ENCODE data around the gene OTUD3.
A peak's percentile ranks its signal among the peaks of the same experiment; 100 is the strongest.
"Not testable (repeated sequence)": the region's sequence is repeated elsewhere in the genome, so short reads cannot be mapped to it uniquely, and the experiment has no call there.

Gene OTUD3

DNA sequence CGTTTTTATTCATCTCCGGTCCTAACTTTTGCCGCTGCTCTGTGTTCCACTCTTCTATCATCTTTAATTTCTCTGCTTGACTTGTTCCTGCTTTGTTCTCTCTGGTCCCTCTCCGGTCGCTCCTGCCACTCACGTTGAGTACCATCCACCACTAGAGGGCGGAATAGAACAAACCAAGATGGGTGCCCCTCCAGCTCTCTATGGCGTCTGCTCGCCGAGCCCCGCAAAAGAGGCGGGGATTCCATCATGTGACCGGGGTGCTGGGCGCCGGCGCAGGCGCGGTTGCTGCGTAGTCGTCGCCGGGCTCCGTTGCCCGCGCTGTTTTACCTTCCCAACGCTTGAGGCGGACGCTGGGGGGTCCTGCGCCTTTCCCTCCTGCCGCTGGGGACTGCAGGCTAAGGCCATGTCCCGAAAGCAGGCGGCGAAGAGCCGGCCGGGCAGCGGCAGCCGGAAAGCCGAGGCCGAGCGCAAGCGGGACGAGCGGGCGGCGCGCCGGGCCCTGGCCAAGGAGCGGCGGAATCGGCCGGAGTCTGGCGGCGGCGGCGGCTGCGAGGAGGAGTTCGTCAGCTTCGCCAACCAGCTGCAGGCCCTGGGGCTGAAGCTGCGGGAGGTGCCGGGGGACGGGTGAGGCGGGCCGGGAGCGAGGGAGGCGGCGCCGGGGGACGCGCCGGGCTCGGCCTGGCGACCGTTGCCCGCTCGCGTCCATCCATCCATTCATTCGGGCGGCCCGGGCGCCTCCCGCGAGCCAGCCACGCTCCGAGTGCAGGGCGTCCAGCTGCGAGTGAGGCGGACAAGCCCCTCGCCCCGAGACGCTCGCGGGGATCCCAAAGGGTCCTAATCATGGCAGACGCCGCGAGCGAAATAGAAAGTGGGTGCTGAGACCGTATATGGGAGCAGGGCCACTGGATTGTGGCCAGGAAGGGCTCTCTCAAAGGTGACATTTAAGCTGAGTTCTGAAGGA is at the start of gene OTUD3:
Gene OTUD3, plus strand, starts transcription at position 285 of the 961 bp plus-strand sequence. Its CDS starts 119 bp downstream, at position 404.
- DNase-seq = peak; percentile 85 to 93

DNA sequence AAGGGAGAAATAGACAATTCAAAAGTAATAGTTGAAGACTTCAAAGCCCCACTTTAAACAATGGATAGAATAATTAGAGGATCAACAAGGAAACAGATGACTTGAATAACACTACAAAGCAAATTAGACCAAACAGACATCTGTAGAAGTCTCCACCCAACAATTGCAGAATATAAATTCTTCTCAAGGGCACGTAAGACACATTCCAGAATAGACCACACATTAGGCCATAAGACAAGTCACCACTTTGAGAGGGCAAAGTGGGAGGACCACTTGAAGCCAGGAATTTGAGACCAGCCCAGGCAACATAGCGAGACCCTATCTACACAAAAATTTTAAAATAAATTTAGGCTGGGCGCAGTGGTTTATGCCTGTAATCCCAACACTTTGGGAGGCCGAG is 46.6 kb upstream of the OTUD3 start:
- DNase-seq = no peak

DNA sequence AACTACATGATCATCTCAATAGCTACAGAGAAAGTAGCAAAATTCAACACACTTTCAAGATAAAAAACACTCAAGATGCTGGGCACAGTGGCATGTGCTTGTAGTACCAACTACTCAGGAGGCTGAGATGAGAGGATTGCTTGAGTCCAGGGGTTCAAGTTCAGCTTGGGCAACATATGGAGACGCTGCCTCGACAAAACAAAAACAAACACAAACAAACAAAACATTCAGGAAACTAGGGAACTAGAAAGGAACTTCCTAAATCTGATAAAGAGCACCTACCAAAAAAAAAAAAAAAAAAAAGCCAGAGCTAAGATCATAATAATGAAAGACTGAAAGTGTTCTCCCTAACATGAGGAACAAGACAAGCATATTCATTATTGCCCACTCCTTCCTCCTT is 44.3 kb upstream of the OTUD3 start:
- no peak for DNase-seq

GRCh38 chr1:19840228-19840627 is 42.0 kb upstream of the OTUD3 start:
- DNase-seq = no peak

- DNase-seq = no peak
Measured at GRCh38 chr1:19844731-19845495, 37.3 kb upstream of the OTUD3 start.

DNA sequence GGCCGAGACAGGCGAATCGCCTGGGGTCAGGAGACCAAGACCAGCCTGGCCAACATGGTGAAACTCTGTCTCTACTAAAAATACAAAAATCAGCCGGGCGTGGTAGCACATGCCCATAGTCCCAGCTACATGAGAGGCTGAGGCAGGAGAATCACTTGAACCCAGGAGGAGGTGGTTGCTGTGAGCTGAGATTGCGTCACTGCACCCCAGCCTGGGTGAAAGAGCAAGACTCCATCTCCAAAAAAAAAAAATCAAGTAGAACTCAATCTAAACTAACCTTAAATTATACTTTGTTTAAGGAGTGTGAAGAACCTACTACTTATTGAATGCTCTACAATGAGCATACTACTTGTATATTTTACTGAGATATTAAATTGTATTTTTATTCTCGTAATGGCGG is 36.6 kb upstream of the OTUD3 start:
- DNase-seq = no peak

- DNase-seq = no peak
Measured at GRCh38 chr1:19846338-19846737, 35.9 kb upstream of the OTUD3 start.

DNA sequence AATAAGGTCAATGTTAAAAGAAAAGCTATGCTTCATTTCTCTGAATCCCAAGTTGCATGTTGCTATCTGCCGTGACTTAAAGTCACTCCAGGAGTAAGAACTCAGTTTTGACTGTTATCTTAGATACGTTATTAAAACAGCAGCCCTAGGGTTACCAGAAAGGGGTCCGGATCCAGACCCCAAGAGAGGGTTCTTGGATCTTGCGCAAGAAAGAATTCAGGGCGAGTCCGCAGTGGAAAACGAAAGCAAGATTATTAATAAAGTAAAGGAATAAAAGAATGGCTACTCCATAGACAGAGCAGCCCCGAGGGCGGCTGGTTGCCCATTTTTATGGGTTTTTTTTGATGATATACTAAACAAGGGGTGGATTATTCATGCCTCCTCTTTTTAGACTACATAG is 34.9 kb upstream of the OTUD3 start:
- not testable (repeated sequence) for DNase-seq

DNA sequence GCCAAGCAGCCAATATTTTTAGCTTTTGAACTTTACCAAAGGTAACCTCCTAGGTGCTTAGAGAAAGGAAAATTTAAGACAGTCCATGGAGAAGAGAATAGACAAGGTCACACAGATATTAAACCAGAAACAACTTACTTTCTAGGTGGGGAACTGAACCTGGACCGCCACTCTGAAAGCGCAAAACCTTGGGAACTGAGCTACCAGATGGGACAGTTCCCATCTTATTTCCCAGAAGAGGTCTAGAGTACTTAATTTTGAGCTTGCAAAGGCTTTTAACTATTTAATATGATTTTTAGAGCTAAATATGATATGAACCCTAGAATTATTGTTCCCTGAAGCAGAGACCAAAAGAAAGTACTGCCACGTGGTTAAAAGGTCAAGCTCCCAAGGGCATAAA is 32.9 kb upstream of the OTUD3 start:
- DNase-seq = not testable (repeated sequence)

DNA sequence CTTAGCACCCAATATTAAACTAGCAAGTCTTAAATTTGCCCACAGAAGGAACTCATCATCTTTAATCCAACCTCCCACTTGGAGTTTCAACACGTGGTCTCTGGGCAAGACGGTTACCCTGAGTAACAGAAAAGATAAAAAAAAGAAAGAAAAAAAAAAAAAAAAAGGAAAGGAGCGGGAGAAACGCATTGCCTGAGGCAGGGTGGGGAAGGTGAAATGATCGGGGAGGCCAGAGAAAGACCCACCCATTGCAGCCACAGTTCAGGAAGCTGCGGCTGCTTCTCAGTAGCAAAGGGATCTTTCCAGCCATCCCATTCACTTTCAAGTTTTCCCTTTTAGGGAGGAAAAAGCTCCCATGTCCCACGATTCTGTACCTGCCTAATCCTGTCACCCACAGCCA is 32.0 kb upstream of the OTUD3 start:
- DNase-seq = no peak

DNA sequence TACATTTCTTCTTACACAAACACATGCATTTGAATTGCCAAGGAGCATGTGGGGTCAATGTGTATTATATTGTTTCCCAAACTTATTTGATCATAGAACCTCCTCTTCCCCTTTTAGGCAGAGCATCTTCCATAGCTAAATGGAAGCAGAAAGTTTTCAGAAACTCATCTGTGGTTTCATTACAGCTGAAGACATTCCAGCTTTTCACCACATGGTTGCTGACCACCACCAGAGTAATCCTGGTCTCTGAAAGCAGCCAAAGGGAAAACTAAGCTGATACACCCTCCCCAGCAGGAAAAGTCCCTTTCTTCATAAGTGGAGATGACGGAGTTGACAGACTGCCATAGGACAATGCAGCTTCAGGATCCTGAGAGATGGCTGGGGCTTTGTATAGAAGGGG is 30.2 kb upstream of the OTUD3 start:
- no peak for DNase-seq

GRCh38 chr1:19854866-19855265 is 27.3 kb upstream of the OTUD3 start:
- DNase-seq = no peak

DNA sequence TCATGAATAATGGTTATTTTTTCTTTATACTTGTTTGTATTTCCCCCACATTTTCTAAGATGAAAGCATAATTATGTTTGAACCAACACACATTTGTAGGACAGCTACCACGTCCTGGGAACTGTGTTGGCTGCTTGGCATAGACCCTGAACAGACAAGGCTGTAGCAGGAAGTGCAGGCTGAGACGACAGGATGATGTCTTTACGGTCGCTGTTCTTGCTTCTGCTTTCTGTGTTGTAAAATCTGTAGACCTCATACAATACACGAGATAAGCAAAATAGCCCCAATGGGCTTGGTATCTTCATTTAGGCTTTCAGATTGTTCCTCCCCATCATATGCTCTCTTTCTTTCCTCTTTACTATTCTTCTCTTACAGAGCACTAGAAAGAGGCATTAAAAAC is 23.3 kb upstream of the OTUD3 start:
- DNase-seq = no peak

DNA sequence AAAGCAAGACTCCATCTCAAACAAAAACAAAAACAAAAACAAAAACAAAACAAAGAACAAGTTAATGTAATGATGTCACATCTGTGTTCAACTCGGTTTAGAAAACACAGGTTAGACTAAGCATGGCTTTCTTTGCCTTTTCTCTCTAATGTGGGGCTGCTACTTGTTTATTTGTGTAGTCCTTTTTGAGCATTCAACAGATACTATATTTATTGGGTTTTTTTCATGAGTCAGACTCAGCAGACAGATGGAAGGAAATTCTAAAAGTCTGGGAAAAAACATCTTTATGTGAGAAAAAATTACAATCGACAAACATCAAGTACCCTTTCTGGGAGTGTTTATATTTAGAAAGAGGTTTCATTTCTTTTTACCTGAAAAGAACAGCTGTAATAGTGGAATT is 22.3 kb upstream of the OTUD3 start:
- DNase-seq = no peak

DNA sequence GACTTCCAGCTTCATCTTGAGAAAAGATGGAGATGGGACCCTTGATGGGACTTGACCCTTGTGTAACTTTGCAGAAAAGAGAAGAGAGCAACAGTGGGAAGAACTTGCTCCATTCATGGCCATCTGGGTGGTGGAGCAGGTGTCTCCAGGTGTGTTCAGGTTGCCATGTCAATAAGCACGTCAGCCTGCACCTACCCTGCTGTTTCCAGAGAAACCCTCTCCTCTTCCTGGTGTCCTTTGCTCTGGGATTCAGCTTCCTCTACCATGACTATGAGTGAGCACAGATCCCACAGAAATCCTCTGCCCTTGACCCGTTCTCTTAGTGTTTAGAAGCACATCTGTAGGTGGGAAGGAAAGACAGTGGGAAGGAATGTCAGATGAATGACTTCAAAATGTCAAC is 21.8 kb upstream of the OTUD3 start:
- DNase-seq = no peak

DNA sequence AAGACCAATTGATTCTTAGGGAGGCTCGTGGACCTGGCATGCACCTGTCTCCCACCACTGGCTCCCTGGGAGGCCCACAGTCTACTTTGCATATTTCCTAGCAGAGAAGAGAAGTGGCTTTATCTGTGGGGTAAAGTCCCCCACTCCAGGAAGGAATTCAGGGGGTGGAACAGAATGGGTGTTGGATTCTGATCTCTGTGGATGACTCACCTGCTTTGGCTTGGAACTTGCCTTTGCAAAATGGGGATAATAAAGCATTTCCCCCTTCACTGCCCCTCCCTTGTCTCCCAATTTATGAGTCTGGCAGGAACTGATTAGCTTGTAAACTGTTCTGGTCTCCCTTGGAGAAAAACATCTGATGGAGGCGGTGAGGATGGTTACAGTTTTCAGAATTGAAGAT is 21.2 kb upstream of the OTUD3 start:
- no peak for DNase-seq

GRCh38 chr1:19861842-19862530 is 20.2 kb upstream of the OTUD3 start:
- no peak for DNase-seq

GRCh38 chr1:19862944-19863343 is 19.3 kb upstream of the OTUD3 start:
- DNase-seq = no peak

GRCh38 chr1:19864570-19865160 is 17.5 kb upstream of the OTUD3 start:
- DNase-seq = no peak

- no peak for DNase-seq
Measured at GRCh38 chr1:19866029-19866428, 16.2 kb upstream of the OTUD3 start.

DNA sequence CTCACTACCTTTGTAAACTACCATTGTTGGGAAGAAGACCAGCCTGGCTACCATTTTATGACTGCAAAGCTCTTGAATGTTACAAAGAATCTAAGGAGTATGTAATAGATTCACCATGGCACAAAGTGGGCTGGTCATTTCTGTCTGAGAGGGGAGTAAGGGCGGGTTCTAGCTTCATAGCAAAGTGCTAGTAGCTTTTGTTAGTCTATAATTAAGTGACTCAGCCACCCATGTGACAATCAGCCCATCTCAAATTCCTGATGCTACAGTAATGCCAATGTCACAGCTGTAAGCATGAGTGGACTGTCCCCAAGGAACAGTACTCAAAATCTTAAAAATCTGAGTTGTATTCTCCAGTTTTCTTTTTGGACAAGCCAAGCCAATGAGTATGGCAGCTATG is 15.4 kb upstream of the OTUD3 start:
- DNase-seq = no peak

GRCh38 chr1:19868575-19868974 is 13.6 kb upstream of the OTUD3 start:
- not testable (repeated sequence) for DNase-seq

- DNase-seq = not testable (repeated sequence)
Measured at GRCh38 chr1:19869453-19869852, 12.7 kb upstream of the OTUD3 start.

All from SW 1271 (cell line).